GM18498 (cell line): ENCODE measurements around the gene LMLN.
"Not testable (repeated sequence)": the region's sequence is repeated elsewhere in the genome, so short reads cannot be mapped to it uniquely, and the experiment has no call there.

Source experiments
- ATAC-seq: cut with Tn5 transposase; IDR thresholded peaks from one replicate; pipeline ENCODE4 v1.9.1; 2021; ENCODE audit warnings: mild to moderate bottlenecking, moderate library complexity; ENCODE audit not compliant: unreplicated experiment

The LMLN gene

GRCh38 chr3:197956626-197956988, 3.4 kb upstream of the LMLN start:
- ATAC-seq: no peak

DNA sequence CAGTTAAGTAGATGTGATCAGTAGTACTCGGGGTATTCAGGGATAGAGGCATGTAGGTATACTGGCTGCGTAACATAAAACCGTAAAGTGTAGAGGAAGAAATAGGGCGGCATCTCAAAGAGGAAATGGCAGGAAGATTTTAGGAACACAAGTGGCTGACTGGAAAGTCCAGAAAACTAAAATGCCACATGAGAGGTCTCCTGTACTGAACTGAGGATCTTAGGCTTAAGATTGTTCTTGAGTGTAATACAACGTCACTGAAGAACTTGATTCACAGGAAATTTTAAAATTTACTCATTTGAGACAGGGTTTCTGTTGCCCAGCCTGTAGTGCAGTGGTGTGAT, 2.3 kb upstream of the LMLN start:
- no peak for ATAC-seq

DNA sequence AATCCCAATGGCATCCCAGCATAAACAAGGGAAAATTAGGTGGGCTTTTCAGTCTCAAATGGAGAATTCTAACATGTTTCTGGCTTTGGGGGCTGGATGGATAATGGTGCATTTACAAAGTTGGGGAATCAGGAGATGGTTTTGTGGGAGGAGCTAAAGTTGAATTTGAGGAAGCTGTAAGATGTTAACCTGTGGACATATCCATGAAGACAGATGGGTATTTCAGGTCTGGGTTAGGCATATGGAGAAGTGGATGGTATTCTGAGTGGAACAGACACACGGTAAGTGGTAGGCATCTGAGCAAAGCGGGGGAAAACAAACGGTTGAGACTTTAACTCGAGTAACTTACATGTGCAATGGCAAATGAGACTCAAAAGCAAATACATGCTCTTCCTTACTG, 1.7 kb upstream of the LMLN start:
- no peak for ATAC-seq

DNA sequence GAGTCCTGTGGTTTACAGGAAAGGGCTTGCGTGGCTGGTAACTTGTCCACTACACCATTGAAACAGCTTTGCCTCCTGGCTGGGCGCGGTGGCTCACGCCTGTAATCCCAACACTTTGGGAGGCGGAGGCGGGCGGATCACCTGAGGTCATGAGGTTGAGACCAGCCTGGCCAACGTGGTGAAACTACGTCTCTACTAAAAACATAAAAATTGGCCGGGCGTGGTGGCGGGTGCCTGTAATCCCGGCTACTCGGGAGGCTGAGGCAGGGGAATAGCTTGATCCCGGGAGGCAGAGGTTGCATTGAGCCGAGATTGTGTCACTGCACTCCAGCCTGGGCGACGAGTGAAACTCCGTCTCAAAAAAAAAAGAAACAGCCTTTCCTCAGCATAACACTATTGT, 1.2 kb upstream of the LMLN start:
- not testable (repeated sequence) for ATAC-seq

- no peak for ATAC-seq
Observed at GRCh38 chr3:197959500-197959890, 522 bp upstream of the LMLN start.

- no peak for ATAC-seq
Observed at GRCh38 chr3:197960694-197961581, 921 bp downstream of the LMLN start.

GRCh38 chr3:197961582-197961945, 1.5 kb downstream of the LMLN start:
- ATAC-seq: no peak

DNA sequence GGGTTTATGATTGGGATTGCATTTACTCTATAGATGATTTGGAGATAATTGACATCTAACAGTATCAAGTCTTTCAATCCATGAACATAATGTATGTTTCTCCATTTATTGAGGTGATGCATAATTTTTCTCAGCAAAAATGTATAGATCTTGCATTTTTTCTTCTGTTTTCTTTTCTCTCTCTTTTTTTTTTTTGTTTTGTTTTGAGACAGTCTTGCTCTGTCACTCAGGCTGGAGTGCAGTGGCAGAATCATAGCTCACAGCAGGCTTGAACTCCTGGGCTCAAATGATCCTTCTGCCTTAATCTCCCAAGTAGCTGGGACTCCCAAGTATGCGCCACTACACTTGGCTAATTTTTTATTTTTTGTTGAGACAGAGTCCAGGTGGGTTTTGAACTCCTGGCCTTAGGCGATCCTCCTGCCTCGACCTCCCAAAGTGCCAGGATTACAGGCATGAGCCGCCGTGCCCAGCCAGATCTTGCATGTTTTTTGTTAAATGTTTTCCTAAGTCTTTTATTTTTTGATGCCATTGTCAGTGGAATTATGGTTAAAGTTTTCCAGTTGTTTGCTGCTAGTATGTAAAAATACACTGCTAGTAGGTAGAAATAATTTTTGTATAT, 3.1 kb downstream of the LMLN start:
- no peak for ATAC-seq

DNA sequence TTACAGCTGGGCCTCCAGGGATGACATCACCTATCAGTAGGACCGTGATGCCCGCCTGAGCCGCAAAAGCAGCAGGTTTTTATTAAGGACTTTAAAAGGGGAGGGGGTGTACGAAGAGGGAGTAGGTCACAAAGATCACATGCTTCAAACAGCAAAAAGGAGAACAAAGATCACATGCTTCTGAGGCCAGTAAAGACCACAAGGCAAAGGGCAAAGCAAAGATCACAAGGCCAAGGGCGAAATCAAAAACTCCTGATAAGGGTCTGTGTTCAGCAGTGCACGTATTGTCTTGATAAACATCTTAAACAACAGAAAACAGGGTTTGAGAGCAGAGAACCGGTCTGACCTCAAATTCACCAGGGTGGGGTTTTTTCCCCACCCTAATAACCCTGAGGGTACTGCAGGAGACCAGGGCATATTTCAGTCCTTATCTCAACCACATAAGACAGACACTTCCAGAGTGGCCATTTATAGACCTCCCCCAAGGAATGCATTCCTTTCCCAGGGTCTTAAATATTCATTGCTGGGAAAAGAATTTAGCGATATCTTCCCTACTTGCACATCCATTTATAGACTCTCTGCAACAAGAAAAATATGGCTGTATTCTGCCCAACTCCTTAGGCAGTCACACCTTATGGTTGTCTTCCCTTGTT, 7.4 kb downstream of the LMLN start:
- ATAC-seq: not testable (repeated sequence)

DNA sequence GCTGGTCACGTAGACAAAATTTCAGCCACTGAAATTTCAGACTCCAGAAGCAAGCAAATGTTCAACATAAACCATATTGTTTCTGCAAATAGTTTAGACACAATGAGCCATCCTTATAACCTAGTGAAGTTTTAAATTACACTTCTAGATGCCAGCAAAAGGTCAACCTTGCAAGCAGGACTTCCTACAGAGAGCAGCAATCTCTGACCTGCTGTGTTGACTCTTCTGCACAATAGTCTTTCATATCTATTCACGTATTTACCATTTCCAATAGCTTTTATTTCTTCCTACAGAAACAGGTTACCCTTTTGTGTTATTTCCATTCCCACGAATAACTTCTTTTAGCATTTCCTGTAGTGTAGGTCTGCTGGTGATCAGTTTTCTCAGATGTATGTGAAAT, 10.6 kb downstream of the LMLN start:
- no peak for ATAC-seq

DNA sequence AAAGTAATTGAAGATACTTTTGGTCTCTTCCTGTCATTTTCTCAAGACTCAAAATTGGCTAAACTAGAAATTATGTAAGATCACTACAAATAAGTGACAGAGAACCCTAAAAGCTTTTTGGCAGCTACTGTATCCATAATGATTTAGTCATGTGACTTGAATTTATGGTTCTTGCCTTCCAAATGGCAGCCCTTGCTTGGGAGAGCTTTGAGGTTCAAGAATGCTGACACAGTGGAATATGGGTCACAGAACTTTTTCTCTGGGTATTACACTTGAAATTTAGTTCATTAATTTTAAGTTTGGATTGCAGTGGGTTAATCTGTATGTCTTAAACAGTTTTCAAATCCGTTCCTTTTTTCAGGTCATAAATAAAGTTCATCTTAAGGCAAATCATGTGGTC, 14.0 kb downstream of the LMLN start:
- no peak for ATAC-seq

DNA sequence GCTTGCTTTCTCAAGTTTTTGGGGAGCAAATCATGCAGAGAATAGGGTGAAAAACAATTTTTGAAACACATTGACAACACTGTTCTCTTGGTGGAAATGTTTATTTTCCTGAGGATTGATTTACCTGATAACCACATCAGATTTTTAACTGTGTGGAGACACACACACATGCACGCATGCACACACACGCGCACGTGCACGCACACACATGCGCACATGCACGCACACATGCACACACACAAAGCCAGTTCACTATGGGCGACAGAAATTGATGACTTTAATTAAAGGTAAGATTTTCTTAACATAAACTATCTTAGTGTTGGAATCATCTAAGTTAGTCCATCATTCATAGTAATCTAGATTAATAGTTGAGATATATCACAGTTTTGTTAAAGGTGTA, 15.3 kb downstream of the LMLN start:
- no peak for ATAC-seq

GRCh38 chr3:197983076-197983475, 23.1 kb downstream of the LMLN start:
- ATAC-seq: no peak

GRCh38 chr3:197989651-197990050, 29.6 kb downstream of the LMLN start:
- ATAC-seq: no peak

- no peak for ATAC-seq
Observed at GRCh38 chr3:197994736-197995135, 34.7 kb downstream of the LMLN start.

GRCh38 chr3:197996855-197997254, 36.8 kb downstream of the LMLN start:
- no peak for ATAC-seq

DNA sequence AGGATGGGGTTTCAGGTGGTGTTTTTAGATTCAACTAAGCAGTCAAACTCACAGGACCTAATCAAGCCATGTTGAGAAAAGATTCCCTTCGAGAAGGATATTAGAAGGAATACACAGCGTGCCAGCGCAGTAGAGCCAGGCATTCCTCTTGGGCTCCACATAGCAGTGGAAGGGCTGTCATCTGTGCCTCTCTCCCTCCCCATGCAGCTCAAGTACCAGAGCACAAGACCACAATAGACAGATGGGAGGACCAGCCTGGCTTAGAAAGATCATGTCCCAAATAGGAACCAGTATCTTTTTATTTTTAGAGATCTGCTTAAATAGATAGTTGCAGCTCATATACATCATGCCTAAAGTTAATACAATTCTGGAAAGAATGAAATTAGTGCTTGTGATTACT, 37.9 kb downstream of the LMLN start:
- ATAC-seq: no peak

DNA sequence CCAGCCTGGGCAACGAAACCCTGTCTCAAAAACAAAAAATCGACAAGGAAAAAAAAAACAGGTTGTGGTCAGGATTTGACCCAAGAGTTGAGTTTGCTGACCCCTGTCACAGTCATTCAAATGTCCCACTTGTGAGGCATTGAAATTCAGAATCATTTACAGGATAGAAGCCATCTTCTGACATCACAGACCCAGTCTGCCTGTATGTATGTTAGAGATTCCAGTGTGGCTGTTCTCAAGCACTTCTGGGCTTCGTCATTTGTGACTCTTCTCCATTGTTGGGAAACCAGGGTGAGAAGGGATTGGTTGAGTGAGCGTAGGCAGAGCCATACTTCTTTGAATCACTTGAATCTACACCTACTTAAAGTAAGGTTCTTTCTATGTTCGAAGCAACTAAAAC, 57.1 kb downstream of the LMLN start:
- ATAC-seq: no peak

DNA sequence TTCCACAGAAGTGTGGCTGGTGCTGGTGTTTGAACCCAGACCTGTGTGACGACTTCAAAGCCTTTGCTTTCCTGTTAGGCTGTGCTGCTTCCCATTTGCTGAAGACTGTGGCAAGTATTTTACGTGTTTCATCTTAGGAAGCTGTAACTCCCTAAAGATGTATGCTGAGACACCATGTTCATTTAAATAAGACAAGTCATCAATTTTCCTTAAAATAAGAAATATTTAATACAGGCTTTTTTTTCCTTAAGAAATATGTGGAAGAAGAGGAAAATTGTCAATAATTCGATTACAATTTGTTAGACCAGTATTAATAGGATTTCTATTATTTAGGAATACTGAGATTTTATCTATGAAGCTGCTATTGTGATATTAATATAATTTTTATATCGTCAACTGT, 58.4 kb downstream of the LMLN start:
- no peak for ATAC-seq

DNA sequence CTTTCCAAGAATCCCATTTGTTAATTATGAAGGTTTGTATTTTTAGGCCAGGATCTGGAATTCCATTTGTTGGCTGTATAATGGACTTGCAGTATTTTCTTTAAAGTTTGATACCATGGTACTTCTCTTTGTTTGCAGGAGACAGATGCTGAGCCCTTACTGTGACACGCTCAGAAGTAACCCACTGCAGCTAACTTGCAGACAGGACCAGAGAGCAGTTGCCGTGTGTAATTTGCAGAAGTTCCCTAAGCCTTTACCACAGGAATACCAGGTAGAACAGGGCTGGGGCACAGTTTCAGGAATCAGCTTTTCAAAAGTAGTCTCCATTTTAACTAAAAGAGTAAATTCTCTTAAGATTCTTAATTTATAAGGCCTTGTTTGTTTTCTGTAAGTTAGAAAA, 59.1 kb downstream of the LMLN start:
- ATAC-seq: no peak

- no peak for ATAC-seq
Observed at GRCh38 chr3:198021320-198021719, 61.3 kb downstream of the LMLN start.

DNA sequence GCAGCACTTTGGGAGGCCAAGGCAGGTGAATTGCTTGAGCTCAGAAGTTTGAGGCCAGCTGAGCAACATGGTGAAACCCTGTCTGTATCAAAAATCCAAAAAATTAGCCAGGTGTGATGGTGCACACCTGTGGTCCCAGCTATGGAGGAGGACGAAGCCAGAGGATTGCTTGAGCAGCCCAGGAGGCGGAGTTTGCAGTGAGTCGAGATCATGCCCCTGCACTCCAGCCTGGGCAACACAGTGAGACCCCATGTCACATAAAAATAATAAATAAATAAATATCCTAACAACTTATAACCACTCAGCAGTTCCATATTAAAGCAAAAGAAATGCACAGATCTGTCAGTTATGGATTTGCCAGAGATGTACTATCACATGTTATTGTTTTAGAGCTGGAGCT, 62.6 kb downstream of the LMLN start:
- ATAC-seq: no peak
